GM23338 (cell line): ENCODE measurements around the gene KMT2E. TPM values are rescaled to one million over a fixed set of nuclear protein-coding genes. Genes with fewer than 3 reads are reported as not detected.
"Not testable (repeated sequence)": the region's sequence is repeated elsewhere in the genome, so short reads cannot be mapped to it uniquely, and the experiment has no call there.

Experiments used
- ATAC-seq: fragments of 200-7000 bp; cut with Tn5 transposase; 3 replicates; pipeline ENCODE4 v1.9.1; 2020
- DNase-seq: peaks from one replicate; pipeline ENCODE4 v3.0.0-alpha.2; 2015; ENCODE audit warnings: low spot score
- H2AFZ ChIP-seq: fragments of 200-600 bp; sonication (generic); 2 replicates; pipeline ENCODE4 v1.8.0; 2016; ENCODE audit warnings: antibody characterized with exemption, mild to moderate bottlenecking, moderate library complexity
- H3F3A ChIP-seq: fragments of 200-600 bp; sonication (generic); replicated peaks from 2 replicates; pipeline ENCODE4 v1.8.0; 2017; ENCODE audit warnings: antibody characterized with exemption, mixed run types, low read depth
- H3K27ac ChIP-seq: fragments of 200-600 bp; sonication (generic); 2 replicates; pipeline ENCODE4 v1.6.1; 2016; ENCODE audit warnings: low read depth
- H3K27me3 ChIP-seq: fragments of 200-600 bp; sonication (generic); 2 replicates; pipeline ENCODE4 v1.8.0; 2016; ENCODE audit warnings: mild to moderate bottlenecking, mixed run types, moderate library complexity; ENCODE audit not compliant: insufficient read depth
- H3K36me3 ChIP-seq: fragments of 200-600 bp; sonication (generic); 2 replicates; pipeline ENCODE4 v1.8.0; 2016; ENCODE audit warnings: mild to moderate bottlenecking; ENCODE audit not compliant: insufficient read depth
- H3K4me1 ChIP-seq: fragments of 200-600 bp; sonication (generic); 2 replicates; pipeline ENCODE4 v1.8.0; 2016; ENCODE audit warnings: mild to moderate bottlenecking, moderate library complexity; ENCODE audit not compliant: insufficient read depth
- H3K4me2 ChIP-seq: fragments of 200-600 bp; sonication (generic); 2 replicates; pipeline ENCODE4 v1.7.1; 2017; ENCODE audit warnings: mixed run types
- H3K4me3 ChIP-seq: fragments of 200-600 bp; sonication (generic); 2 replicates; pipeline ENCODE4 v1.6.1; 2016; ENCODE audit warnings: mixed run types
- H3K79me2 ChIP-seq: fragments of 200-600 bp; sonication (generic); replicated peaks from 2 replicates; pipeline ENCODE4 v1.8.0; 2017; ENCODE audit warnings: mild to moderate bottlenecking; ENCODE audit not compliant: insufficient read depth
- H3K9me2 ChIP-seq: fragments of 200-600 bp; sonication (generic); 2 replicates; pipeline ENCODE4 v1.8.0; 2017; ENCODE audit not compliant: insufficient read depth
- H4K20me1 ChIP-seq: fragments of 200-600 bp; sonication (generic); replicated peaks from 2 replicates; pipeline ENCODE4 v1.8.0; 2017; ENCODE audit warnings: mild to moderate bottlenecking; ENCODE audit not compliant: insufficient read depth
- H3K27ac Mint-ChIP-seq: 2 replicates; pipeline ENCODE4 v1.8.0; 2020; ENCODE audit warnings: inconsistent platforms, mild to moderate bottlenecking, moderate library complexity, mixed read lengths
- H3K27me3 Mint-ChIP-seq: 3 replicates; pipeline ENCODE4 v1.8.0; 2022; ENCODE audit warnings: low read depth, mild to moderate bottlenecking, moderate library complexity, mixed read lengths, inconsistent platforms; ENCODE audit not compliant: insufficient read depth, poor library complexity
- H3K36me3 Mint-ChIP-seq: 3 replicates; pipeline ENCODE4 v1.8.0; 2021; ENCODE audit warnings: low read depth, mild to moderate bottlenecking, inconsistent platforms, moderate library complexity, mixed read lengths
- H3K4me1 Mint-ChIP-seq: 3 replicates; pipeline ENCODE4 v1.8.0; 2020; ENCODE audit warnings: mild to moderate bottlenecking, inconsistent platforms, mixed read lengths
- H3K4me3 Mint-ChIP-seq: 3 replicates; pipeline ENCODE4 v1.8.0; 2021; ENCODE audit warnings: moderate library complexity, mild to moderate bottlenecking, inconsistent platforms, mixed read lengths
- H3K9me3 Mint-ChIP-seq: 3 replicates; pipeline ENCODE4 v1.8.0; 2020; ENCODE audit warnings: moderate library complexity, mild to moderate bottlenecking, inconsistent platforms, mixed read lengths
- CREB1 ChIP-seq: fragments of 250-450 bp; sonication (Bioruptor Pico); IDR thresholded peaks from 2 replicates; pipeline ENCODE4 v1.5.0; 2020; ENCODE audit warnings: low read depth, mild to moderate bottlenecking, moderate library complexity
- EZH2 ChIP-seq: fragments of 200-600 bp; sonication (generic); IDR thresholded peaks from one replicate; pipeline ENCODE4 v1.8.0; 2017; ENCODE audit warnings: antibody characterized with exemption, mild to moderate bottlenecking, low read depth; ENCODE audit not compliant: unreplicated experiment
- JUNB ChIP-seq: IDR thresholded peaks from one replicate; pipeline ENCODE4 v1.6.1; 2016; ENCODE audit warnings: antibody characterized with exemption; ENCODE audit not compliant: unreplicated experiment
- NANOG ChIP-seq: IDR thresholded peaks from 2 replicates; pipeline ENCODE4 v1.6.1; 2016; ENCODE audit warnings: antibody characterized with exemption, borderline replicate concordance
- POLR2AphosphoS5 ChIP-seq: IDR thresholded peaks from 2 replicates; pipeline ENCODE4 v1.6.1; 2016; ENCODE audit warnings: antibody characterized with exemption, low read depth
- STAT1 ChIP-seq: IDR thresholded peaks from one replicate; pipeline ENCODE4 v1.6.1; 2016; ENCODE audit warnings: antibody characterized with exemption; ENCODE audit not compliant: unreplicated experiment
- ZNF114 ChIP-seq: fragments of 250-450 bp; sonication (Bioruptor Pico); IDR thresholded peaks from 2 replicates; pipeline ENCODE4 v1.5.0; 2020; ENCODE audit warnings: mild to moderate bottlenecking, moderate library complexity
- ZNF331 ChIP-seq: fragments of 250-450 bp; sonication (Bioruptor Pico); IDR thresholded peaks from 2 replicates; pipeline ENCODE4 v1.5.0; 2020; ENCODE audit warnings: low read depth, mild to moderate bottlenecking, moderate library complexity
- polyA plus RNA-seq: library from polyadenylated mRNA; unstranded; fragments of >200 nt; fragmentation: Nextera tagmentation; extraction: Ambion mirVana; gene quantifications from 2 replicates; pipeline ENCODE4 v1.2.1, GENCODE V29; 2016
- total RNA-seq: library from RNA; depleted of rRNA; stranded (reverse); fragments of >200 nt; shearing (Covaris generic); gene quantifications from 2 replicates; pipeline ENCODE4 v1.2.3, GENCODE V29; 2014
- TF ChIP-seq, protein P1 (sequence below), 2 experiments: fragments of 200-600 bp in 1 of 2; sonication (generic) in 1 of 2; conservative IDR thresholded peaks; 2 replicates each; pipeline versions ENCODE4 v1.5.1 to v1.6.1; 2016 to 2017; ENCODE audit warnings: antibody characterized with exemption in 2 of 2, low read depth in 2 of 2, mild to moderate bottlenecking in 2 of 2, moderate library complexity in 1 of 2
- TF ChIP-seq, protein P2 (sequence below): IDR thresholded peaks from 2 replicates; pipeline ENCODE4 v1.6.1; 2016; ENCODE audit warnings: antibody characterized with exemption
- TF ChIP-seq, protein P3 (sequence below): IDR thresholded peaks from one replicate; pipeline ENCODE4 v1.6.1; 2018; ENCODE audit warnings: antibody characterized with exemption; ENCODE audit not compliant: unreplicated experiment

KMT2E gene
- total and polyA plus RNA-seq, 2 experiments from 2014 or later, result 50.2 to 70.9 TPM

DNA sequence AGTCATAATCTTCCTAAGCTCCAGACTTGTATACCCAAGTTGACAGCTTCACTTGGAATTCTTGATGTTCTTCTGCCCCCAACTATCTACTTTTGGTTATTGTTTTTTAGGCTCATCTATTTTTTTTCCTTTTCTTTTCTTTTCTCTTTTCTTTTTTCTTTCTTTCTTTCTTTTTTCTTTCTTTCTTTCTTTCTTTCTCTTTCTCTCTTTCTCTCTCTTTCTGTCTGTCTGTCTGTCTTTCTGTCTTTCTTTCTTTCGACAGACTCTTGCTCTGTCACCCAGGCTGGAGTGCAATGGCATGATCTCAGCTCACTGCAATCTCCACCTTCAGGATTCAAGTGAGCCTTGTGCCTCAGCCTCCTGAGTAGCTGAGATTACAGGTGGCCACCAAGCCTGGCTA is 36.5 kb downstream of the KMT2E start (continued):
- TF ChIP-seq, protein P1, sequence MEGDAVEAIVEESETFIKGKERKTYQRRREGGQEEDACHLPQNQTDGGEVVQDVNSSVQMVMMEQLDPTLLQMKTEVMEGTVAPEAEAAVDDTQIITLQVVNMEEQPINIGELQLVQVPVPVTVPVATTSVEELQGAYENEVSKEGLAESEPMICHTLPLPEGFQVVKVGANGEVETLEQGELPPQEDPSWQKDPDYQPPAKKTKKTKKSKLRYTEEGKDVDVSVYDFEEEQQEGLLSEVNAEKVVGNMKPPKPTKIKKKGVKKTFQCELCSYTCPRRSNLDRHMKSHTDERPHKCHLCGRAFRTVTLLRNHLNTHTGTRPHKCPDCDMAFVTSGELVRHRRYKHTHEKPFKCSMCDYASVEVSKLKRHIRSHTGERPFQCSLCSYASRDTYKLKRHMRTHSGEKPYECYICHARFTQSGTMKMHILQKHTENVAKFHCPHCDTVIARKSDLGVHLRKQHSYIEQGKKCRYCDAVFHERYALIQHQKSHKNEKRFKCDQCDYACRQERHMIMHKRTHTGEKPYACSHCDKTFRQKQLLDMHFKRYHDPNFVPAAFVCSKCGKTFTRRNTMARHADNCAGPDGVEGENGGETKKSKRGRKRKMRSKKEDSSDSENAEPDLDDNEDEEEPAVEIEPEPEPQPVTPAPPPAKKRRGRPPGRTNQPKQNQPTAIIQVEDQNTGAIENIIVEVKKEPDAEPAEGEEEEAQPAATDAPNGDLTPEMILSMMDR (conservative IDR thresholded peaks at IDR 0.05; ENCODE audit: low read depth in 2 of 2), result no peak
- TF ChIP-seq JUNB, result no peak

DNA sequence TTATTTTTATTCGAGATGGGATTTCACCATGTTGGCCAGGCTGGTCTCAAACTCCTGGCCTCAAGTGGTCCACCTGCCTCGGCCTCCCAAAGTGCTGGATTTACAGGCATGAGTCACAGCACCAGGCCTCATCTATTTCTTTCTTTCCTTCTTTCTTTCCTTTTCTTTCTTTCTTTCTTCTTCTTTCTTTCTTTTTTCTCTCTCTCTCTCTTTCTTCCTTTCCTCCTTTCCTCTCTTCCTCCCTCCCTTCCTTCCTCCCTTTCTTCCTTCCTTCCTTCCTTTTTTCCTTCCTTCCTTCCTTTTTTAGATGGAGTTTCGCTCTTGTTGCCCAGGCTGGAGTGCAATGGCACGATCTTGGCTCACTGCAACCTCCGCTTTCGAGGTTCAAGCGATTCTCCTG is 36.9 kb downstream of the KMT2E start:
- not testable (repeated sequence) for H3K4me1 Mint-ChIP-seq, H3K9me3 Mint-ChIP-seq, H2AFZ ChIP-seq, DNase-seq, H3K4me3 ChIP-seq, H4K20me1 ChIP-seq, H3K27me3 ChIP-seq, H3K9me2 ChIP-seq, H3K36me3 ChIP-seq, ATAC-seq, H3K4me3 Mint-ChIP-seq, H3K4me2 ChIP-seq, H3K27ac Mint-ChIP-seq, H3K27me3 Mint-ChIP-seq, H3F3A ChIP-seq, H3K27ac ChIP-seq, H3K4me1 ChIP-seq
- H3K79me2 ChIP-seq, result peaks cover 73% of the 10 kb centered on the region
- H3K36me3 Mint-ChIP-seq, result peaks cover 25% of the 10 kb centered on the region; the same call in 2 of the 3 replicates

GRCh38 chr7:105055084-105055483 is 41.1 kb downstream of the KMT2E start:
- H3K27ac ChIP-seq, result no peak overlapping the region
- Mint-ChIP-seq H3K9me3 (no peaks in the 10 kb centered on the region), H3K4me3 (no peak overlapping the region), H3K4me1 (peaks cover 18% of the 10 kb centered on the region; the same call in 2 of the 3 replicates), H3K27ac (no peak overlapping the region), H3K36me3 (peaks cover 21% of the 10 kb centered on the region; the same call in 2 of the 3 replicates), H3K27me3 (peaks cover 1% of the 10 kb centered on the region)
- no peaks in the 10 kb centered on the region for H3K9me2 ChIP-seq
- H3K4me2 ChIP-seq, result no peak overlapping the region
- ATAC-seq (no peak), DNase-seq (no peak)
- no peak overlapping the region for H3K4me3 ChIP-seq
- peaks cover 93% of the 10 kb centered on the region for H3K79me2 ChIP-seq
- no peak overlapping the region for H2AFZ ChIP-seq
- peaks cover 26% of the 10 kb centered on the region for H4K20me1 ChIP-seq
- H3F3A ChIP-seq, result no peaks in the 10 kb centered on the region
- H3K4me1 ChIP-seq, result peaks cover 16% of the 10 kb centered on the region
- no peaks in the 10 kb centered on the region for H3K27me3 ChIP-seq
- H3K36me3 ChIP-seq, result no peaks in the 10 kb centered on the region
- TF ChIP-seq NANOG (no peak), EZH2 (no peak), CREB1 (CRISPR knock-in tag) (no peak), ZNF114 (no peak), JUNB (no peak), ZNF331 (CRISPR knock-in tag) (no peak), POLR2AphosphoS5 (no peak), STAT1 (no peak)
- TF ChIP-seq, protein P2, sequence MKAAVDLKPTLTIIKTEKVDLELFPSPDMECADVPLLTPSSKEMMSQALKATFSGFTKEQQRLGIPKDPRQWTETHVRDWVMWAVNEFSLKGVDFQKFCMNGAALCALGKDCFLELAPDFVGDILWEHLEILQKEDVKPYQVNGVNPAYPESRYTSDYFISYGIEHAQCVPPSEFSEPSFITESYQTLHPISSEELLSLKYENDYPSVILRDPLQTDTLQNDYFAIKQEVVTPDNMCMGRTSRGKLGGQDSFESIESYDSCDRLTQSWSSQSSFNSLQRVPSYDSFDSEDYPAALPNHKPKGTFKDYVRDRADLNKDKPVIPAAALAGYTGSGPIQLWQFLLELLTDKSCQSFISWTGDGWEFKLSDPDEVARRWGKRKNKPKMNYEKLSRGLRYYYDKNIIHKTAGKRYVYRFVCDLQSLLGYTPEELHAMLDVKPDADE, result no peak
- TF ChIP-seq, protein P1 (conservative IDR thresholded peaks at IDR 0.05; ENCODE audit: low read depth in 2 of 2), result no peak
- TF ChIP-seq, protein P3, sequence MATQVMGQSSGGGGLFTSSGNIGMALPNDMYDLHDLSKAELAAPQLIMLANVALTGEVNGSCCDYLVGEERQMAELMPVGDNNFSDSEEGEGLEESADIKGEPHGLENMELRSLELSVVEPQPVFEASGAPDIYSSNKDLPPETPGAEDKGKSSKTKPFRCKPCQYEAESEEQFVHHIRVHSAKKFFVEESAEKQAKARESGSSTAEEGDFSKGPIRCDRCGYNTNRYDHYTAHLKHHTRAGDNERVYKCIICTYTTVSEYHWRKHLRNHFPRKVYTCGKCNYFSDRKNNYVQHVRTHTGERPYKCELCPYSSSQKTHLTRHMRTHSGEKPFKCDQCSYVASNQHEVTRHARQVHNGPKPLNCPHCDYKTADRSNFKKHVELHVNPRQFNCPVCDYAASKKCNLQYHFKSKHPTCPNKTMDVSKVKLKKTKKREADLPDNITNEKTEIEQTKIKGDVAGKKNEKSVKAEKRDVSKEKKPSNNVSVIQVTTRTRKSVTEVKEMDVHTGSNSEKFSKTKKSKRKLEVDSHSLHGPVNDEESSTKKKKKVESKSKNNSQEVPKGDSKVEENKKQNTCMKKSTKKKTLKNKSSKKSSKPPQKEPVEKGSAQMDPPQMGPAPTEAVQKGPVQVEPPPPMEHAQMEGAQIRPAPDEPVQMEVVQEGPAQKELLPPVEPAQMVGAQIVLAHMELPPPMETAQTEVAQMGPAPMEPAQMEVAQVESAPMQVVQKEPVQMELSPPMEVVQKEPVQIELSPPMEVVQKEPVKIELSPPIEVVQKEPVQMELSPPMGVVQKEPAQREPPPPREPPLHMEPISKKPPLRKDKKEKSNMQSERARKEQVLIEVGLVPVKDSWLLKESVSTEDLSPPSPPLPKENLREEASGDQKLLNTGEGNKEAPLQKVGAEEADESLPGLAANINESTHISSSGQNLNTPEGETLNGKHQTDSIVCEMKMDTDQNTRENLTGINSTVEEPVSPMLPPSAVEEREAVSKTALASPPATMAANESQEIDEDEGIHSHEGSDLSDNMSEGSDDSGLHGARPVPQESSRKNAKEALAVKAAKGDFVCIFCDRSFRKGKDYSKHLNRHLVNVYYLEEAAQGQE, result no peak
